Ovary (tissue), 1 donor: Measurements from ENCODE around the gene MAPK14.

Source experiments
- EP300 ChIP-seq: sonication (generic); formaldehyde crosslinking; IDR thresholded peaks from one replicate; pipeline ENCODE4 v1.6.1; 2017; ENCODE audit warnings: antibody characterized with exemption
- POLR2A ChIP-seq: fragments of 450-650 bp; IDR thresholded peaks from one replicate; pipeline ENCODE4 v1.6.1; 2017; ENCODE audit warnings: antibody characterized with exemption, mild to moderate bottlenecking, moderate library complexity

DNA sequence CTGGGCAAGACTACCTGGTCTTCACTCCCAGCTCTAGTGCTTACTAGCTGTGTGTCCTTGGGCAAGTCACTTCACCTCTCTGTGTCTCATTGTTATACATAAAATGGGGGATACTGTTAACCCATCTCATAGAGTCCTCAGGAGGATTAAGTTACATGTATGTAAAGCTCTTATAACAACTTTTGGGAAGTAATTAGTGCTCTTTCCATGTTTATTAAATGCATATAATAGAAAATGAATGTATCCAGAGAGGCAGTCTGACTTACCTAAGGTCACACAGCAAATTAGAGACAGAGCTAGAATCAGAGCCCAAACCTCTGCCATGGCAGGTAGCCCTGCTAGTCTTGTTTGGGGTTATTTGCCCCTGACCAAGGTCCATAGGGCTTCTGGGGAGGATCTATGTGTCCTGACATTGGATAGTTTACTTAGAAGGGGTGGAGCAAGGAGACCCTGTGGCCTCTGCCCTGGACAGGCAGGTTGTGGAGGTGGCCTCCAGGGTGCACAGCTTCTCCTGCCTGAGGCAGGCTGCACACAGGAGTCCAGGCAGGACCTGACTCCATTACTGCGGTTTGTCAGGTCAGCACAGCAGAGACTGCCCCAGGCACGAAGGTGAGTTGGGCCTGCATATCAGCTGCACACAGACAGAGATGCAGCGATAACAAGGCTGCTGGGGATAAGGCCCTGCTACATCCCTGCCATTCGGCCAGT, 94.3 kb downstream of the MAPK14 start:
- TF ChIP-seq POLR2A (no peak), EP300 (no peak)
